Measurements from ENCODE around the gene MYO7B. TPM values are rescaled to one million over a fixed set of nuclear protein-coding genes. Genes with fewer than 3 reads are reported as not detected.

MYO7B gene
- total RNA-seq, 1 donor from 2014 or later, result 0.62 TPM

DNA sequence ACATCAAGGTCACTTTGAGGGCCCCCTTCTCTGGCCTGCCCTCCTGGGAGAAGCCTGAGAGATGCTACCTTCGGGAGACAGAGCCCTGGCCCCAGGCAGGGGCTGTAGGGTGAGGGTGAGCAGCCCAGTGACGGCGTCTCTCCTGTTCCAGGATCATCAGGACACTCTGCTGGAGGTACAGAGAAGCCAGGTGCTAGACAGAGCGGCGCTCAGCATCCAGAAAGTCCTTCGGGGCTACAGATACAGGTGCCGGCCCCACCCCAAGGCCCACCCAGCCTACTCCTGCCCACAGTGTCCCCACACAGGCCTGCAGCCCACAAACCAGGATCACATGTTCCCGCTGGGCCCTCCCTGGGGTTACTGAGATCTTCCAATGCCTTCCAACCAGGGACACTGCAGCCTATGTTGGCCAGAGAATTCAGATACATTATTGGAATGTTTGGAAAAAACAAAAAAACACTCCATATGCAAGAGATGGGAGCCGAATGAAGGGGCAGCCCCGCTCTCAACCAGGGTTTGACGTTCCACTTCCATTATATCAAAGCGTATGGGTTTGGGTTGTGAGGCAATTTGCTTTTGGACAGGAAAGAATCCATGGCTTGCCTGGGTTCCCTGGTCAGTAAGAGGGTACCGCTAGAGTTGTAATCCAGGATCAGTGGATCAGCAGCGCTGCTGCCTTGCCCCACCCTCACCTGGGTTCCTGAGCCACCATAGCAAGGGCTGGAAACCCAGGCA, 61.0 kb downstream of the MYO7B start:
- DNase-seq (ENCODE audit: low spot score) (no peak), ATAC-seq (no peak)
- intact Hi-C loops (cut with DNase I), result loop anchor here (10.0 kb wide), 1 partner anchor 98 kb away; no protein-coding TSS in a partner anchor

DNA sequence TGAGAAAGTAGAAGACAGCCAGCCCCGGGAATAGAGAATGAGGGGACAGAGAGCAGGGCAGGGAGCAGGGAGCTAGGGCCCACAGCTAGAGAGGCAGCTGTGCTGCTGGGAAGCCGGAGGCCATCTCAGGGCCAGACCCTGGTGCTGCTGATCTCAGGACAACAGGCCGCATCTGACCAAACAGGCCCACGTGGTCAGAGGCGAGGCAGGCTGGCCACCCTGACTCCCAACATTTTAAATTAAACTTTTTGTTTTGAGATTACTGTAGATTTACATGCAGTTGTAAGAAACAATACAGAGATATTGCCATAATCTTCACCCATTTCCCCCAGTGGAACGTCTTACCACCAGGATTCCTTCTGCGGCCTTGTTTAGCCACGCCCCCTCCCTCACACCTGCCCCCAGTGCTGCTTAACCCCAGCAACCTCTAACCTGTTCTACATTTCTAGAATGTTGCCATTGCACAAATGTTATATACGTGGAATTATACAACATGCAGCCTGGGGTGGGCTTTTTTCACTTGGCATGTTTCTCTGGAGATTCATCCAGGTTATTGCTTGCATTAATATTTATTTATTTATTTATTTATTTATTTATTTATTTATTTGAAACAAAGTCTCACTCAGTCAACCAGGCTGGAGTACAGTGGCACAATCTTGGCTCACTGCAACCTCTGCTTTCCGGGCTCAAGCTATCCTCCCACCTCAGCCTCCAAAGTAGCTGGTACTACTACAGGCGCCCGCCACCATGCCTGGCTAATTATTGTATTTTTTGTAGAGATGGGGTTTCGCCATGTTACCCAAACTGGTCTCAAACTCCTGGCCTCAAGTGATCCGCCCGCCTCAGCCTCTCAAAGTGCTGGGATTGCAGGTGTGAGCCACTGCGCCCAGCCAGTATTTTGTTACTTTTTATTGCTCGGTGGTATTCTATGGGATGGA, 61.8 kb downstream of the MYO7B start:
- ATAC-seq, result no peak
- no peak for DNase-seq (ENCODE audit: low spot score)
- intact Hi-C loops (cut with DNase I), result loop anchor here (10.0 kb wide), 1 partner anchor 97 kb away; no protein-coding TSS in a partner anchor

DNA sequence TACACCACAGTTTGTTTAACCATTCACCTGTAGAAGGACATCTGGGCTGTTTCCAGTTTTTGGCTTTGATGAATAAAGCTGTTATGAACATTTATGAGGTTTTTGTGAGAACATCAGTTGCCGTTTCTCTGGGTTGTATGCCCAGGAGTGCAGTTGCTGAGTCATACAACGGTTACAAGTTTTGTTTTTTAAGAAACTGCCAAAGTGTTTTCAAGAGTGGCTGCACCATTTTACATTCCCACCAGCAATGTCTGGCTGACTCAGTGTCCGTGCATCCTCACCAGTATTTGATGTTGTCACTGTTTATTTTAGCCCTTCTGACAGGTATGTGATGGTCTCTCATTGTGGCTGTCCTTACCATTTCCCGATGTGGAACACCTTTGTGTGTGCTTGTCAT, 62.5 kb downstream of the MYO7B start:
- intact Hi-C loops (cut with DNase I), result loop anchor here (10.0 kb wide), 1 partner anchor 97 kb away; no protein-coding TSS in a partner anchor
- ATAC-seq (no peak), DNase-seq (ENCODE audit: low spot score) (no peak)

DNA sequence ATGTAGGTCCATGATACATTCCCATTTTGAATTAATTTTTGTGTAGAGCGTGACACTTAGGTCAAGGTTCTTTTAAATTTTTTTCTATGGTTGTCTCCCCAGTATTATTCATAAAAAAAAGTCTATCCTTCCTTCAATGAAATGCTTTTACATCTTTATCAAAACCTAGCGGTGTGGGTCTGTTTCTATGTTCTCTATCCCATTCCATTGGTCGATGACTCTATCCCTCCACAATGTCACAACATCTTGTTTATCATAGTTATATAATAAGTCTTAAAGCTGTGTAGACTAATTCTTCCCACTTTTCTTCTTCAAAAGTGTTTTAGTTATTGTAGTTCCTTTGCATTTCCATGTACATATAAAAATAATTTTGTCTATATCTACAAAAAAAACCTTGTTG, 63.2 kb downstream of the MYO7B start:
- ATAC-seq, result no peak
- no peak for DNase-seq (ENCODE audit: low spot score)
- intact Hi-C loops (cut with DNase I), result loop anchor here (10.0 kb wide), 1 partner anchor 96 kb away; no protein-coding TSS in a partner anchor

DNA sequence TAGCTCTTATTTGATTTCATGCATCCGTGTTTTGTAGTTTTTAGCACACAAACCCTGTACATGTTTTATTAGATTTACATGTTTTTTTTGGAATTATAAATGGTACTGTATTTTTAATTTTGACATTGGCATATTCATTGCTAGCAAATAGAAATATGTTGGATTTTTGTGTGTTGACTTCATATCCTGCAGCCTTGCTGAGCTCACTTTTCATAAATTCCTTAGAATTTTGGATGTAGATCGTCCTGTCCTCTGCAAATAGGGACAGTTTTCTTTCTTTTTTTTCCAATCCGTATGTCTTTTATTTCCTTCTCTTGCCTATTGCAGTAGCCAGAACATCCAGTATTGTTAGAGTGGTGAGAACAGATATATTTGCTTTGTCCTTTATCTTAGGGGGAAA, 63.7 kb downstream of the MYO7B start:
- no peak for DNase-seq (ENCODE audit: low spot score)
- intact Hi-C loops (cut with DNase I), result loop anchor here (10.0 kb wide), 1 partner anchor 96 kb away; no protein-coding TSS in a partner anchor
- ATAC-seq, result no peak

DNA sequence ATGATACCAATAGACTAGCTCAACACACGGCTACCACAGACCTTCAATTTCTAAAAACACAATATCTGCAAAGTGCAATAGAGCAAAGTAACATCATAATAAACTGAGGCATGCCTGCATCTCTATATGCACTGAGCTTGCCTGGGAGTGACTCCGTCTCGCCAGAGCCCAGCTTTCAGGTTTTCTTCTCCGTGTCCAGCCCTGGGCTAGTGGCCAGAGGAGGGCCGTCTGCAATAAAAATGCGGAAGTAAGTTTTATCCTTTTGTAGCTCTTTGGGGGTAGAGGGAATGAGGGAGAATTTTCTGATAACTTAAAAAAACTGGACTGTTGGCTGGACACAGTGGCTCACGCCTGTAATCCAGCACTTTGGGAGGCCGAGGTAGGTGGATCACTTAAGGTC, 69.5 kb downstream of the MYO7B start:
- DNase-seq (ENCODE audit: low spot score) (peak; percentile 28), ATAC-seq (no peak)
- intact Hi-C loops (cut with DNase I), result no loop called here

DNA sequence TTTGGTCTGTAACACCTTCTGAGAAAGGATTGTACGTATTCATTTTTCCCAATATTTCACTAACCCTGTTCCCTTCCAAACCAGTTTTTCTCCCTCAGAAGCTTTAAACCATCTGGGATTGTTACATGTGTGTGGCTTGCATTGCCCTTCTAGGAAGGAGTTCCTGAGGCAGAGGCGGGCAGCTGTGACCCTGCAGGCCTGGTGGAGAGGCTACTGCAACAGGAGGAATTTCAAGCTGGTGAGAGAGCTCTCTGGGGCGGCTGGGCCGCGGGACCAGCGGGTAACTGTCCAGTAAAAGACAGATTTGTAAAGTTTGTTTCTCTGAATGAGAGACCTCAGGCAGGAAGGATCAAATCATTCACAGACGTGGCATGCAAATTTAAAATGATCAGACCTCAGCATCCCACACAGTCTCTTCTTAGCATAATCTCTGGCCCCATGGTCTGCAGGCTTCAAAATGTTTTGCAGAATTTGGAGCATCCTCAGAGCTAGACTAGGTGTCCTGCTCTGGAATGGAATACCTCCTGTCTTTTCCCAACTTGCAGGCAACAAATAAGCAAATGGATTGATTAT, 70.3 kb downstream of the MYO7B start:
- DNase-seq (ENCODE audit: low spot score), result peak; percentile 25
- ATAC-seq, result no peak
- intact Hi-C loops (cut with DNase I), result no loop called here

DNA sequence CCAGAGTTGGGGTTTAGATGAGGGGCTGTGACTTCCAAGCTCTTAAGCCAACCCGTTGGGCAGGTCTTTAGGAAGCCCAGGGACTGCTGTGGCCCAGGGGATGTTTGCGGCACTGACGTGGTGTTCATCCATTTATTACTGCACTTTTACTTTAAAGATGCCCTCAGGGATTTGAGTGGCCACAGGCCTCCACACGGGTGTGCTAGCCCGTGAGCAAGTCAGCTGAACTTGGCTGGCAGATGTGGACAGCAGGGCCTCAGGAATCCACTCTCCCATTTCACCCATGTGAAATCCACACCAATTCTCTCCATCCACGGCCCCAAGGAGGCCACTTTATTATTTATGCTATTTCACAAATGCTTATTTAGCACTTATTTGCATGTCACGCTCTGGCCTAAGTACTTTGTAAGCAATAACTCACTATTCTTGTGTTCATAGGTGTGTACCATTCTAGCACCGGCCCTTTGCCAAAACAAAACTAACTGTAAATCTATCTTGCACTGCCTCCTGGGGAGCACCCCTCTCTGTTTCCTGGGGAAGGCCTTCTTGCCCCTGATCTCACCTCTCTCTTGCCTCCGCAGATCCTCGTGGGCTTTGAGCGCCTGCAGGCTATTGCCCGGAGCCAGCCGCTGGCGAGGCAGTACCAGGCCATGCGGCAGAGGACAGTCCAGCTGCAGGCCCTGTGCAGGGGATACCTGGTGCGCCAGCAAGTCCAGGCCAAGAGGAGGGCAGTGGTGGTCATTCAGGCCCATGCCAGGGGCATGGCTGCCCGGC, 71.3 kb downstream of the MYO7B start:
- ATAC-seq (no peak), DNase-seq (ENCODE audit: low spot score) (peak; percentile 10)
- intact Hi-C loops (cut with DNase I), result no loop called here

DNA sequence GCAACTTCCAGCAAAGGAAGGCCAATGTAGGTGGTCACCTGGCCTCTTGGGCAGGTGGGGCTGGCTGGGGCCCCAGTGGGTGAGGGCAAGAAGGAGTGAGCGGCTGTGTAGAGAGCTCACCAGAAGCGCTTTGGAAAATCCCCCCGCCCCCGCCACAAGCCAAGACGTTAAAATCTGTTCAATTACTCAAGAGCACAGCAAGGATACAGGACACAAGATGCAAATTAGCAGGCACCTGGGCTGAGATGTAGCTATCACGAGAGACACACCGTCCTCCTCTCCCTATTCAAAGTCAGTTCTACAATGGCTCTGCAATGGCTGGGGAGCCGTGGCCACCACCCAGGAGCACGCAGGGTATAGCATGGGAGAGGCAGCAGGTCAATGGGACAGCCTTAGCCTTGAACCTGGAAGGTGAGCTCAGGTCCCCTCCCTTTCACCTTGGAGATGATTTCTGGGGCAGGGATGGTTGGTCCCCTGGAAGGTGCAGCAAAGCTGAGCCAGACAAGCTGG, 72.0 kb downstream of the MYO7B start:
- ATAC-seq (no peak), DNase-seq (ENCODE audit: low spot score) (peak; percentile 31)
- intact Hi-C loops (cut with DNase I), result no loop called here

DNA sequence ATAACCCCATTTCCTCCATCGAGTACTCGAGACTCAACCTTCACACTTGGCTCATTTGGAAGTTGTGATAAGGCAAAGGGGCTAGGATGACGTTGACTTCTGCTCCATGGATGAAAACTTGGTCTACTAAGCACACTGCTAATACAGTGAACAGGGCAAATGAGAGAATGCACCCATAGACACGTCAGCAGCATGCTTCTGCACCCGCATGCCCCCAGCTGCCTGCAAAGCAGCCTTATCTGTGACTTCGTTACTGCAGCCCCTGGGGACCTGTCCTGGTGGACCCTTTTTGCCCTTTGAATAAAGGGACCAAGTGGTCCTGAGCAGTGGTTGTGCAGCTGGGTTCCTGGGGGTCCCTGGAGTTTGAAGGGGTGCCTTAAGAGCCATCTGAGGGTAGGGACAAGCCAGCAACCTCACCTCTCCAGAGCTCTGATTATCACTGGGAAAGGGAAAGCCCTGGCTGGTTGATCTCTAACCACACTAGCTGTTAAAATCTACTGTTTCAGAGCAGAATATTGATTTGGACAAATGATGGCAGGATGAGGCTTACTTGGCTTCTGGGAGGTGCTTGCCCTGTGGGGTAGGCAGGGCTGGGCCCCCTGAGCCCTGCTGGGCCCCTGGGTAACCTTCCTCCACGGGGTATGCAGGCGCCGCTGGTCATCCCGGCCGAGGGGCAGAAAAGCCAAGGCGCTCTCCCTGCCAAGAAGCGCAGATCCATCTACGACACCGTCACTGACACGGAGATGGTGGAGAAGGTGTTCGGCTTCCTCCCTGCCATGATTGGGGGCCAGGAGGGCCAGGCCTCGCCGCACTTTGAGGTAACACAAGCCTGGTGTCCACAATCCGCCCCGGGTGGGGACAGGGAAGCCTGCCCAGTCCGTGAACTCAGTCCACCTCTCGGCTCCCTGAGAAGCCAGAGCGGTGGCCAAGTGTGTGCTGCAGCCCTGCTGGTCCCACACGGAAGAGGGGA, 72.9 kb downstream of the MYO7B start:
- peak; percentile 40 for DNase-seq (ENCODE audit: low spot score)
- intact Hi-C loops (cut with DNase I), result no loop called here
- ATAC-seq, result no peak

DNA sequence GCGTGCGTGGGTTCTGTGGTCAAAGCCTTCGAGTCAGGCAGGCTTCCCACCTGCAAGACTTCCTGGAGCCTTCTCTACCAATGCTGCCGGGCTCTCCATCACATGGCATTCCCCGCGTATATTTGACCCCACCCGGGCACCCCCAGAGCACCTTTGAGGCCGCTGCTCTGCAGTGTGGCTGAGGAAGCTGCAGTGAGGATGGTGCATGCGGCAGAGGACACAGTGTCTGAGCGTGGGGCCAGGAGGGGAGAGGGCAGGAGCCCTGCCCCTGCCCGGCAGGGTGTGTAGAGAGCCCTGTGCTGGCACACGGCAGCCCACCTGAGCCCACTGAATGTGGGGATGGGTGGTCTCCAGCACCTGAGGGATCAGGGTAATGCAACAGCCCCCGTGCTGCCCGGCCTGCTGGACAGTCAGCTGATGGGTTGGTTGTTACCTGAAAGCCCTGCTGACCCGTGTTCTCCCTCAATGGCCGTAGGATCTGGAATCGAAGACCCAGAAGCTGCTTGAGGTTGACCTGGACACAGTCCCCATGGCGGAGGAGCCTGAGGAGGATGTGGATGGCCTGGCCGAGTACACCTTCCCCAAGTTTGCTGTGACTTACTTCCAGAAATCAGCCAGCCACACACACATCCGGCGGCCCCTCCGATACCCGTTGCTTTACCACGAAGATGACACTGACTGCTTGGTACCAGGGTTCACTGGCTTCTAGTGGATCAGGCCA, 73.7 kb downstream of the MYO7B start:
- no peak for ATAC-seq
- no peak for DNase-seq (ENCODE audit: low spot score)
- intact Hi-C loops (cut with DNase I), result no loop called here

DNA sequence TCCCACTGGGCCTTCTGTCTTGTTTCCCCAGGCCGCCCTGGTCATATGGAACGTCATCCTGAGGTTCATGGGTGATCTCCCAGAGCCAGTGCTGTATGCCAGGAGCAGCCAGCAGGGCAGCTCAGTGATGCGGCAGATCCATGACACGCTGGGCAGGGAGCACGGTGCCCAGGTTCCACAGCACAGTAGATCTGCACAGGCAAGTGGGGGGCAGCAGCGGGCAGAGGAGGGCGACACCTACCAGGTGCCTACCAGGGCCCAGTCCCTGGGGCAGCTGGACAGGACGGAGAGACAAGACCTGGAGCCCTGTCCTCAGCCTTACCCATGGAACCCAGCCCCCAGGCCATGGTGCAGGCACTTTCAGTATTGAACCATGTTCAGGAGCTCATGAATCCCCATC, 74.3 kb downstream of the MYO7B start:
- ATAC-seq (no peak), DNase-seq (ENCODE audit: low spot score) (no peak)
- intact Hi-C loops (cut with DNase I), result no loop called here

DNA sequence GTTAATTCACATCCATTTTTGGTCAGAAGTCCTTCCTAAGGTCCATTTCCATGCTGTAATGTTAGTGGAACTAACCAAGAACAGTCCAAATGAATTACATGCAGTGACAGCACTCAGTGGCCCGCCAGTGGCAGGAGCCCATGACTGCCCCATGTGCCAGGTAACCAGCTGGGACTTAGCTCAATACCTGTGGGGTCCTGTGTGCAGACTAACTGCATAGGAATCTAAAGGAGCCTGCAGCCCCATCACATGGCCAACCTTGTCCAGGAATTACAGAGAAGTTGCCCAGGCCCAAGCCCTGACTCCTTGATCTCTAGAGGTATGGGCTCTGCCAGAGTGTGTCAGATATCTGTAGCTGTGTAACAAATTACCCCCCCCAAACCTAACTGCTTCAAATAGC, 75.1 kb downstream of the MYO7B start:
- intact Hi-C loops (cut with DNase I), result no loop called here
- DNase-seq (ENCODE audit: low spot score), result peak; percentile 17
- no peak for ATAC-seq

DNA sequence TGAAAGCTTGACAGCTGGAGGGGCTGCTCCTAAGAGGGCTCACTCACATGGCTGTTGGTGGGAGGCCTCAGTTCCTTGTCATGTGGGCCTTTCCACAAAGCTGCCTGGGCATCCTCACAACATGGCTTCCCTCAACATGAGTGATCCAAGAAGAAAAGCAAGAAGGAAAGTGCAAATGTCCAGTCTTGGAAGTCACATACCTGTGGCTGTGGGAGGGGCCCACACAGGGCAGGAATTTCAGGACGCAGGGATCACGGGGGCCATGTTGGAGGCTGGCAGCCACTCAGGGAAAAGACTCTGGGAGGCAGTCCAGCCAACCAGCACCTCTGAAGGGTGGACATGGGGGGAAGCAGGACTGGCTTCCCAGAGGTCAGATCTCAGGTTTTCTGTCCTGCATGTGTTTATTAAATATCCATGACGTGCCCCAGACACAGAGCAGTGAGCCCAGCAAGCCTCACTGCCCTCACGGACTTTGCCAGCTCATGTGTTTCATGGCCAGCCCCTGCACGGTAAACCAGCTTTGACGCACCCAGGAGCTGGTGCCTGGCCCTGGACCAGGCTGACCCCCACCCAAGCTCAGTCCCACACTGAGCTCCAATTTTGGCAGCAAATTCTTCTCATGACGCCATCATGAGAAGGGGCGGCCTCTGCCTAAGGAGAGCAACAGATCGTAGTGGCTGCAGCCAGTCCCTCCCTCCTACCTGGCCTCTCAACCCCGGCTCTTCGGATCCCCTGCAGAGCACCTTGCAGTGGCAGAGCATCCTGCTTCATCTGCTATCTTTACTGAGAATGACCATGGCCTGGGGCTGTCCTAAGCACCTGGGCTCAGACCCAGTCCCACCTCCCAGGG, 75.8 kb downstream of the MYO7B start:
- ATAC-seq (no peak), DNase-seq (ENCODE audit: low spot score) (peak; percentile 35)
- intact Hi-C loops (cut with DNase I), result no loop called here

DNA sequence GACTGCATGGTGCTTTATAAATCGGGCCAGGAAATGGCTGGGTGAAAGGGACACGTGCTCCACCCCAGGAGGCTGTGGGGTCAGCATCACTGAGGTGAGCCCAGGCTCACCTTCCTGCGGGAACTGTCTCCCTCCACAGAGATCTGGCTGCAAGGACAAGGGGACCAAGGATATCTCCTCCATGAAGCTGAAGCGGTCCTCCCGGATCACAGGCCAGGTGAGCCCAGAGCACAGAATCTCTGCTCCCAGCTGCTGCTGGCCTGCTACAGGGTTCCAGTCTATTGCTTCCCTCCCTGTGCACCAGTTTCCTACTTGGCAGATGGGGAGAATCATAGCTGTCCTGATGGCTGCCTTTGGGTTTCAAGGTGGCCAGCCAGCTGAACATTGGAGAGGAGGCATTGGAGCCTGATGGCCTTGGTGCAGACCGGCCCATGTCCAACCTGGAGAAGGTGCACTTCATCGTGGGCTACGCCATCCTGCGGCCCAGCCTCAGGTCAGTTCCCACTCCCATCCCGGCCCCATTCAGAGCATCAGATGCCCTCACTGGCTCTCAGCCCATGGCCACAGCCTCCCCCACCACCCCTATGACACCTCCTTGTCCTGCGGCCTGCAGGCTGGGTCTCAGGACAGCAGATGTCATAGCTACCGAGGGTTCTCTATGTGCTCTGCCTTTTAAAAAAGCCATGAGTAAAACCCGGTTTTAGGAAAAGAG, 76.8 kb downstream of the MYO7B start:
- intact Hi-C loops (cut with DNase I), result no loop called here
- ATAC-seq (no peak), DNase-seq (ENCODE audit: low spot score) (peak; percentile 26)
